GM18951 (cell line): ENCODE results near the gene PLCB1.

Experiments used
- POLR2A ChIP-seq: IDR thresholded peaks from 4 replicates; pipeline ENCODE4 v1.6.1; 2011; ENCODE audit warnings: mild to moderate bottlenecking; ENCODE audit not compliant: insufficient read length, insufficient read depth; ENCODE audit errors: extremely low read depth
- in situ Hi-C: fragments of 300-500 bp; cut with MboI; formaldehyde crosslinking; loops from one replicate; pipeline ENCODE4 v1.12.0; 2022; ENCODE audit warnings: low sequenced_read_pairs, mixed read lengths, inconsistent platforms; ENCODE audit not compliant: unreplicated experiment

Gene PLCB1

DNA sequence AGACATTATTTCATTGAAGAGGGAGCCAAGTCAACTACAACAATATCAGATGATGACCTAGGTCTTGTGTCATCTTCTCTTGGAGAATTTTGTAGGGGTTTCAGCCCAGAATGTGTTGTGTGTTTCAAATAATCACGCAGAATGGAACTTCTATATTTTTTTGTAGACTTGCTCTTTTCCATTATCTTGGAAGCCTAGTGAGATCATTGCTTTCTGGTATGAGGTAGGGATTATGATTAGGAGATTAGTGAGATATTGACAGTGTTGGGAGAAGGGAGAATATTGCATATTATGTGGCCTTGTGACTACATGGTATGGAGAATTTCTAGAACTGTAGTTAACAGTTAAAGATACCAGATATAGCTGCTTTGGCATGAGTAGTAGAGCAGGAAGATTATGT is 513.3 kb downstream of the PLCB1 start:
- no peak for TF ChIP-seq POLR2A
- in situ Hi-C loops, result no loop called here

DNA sequence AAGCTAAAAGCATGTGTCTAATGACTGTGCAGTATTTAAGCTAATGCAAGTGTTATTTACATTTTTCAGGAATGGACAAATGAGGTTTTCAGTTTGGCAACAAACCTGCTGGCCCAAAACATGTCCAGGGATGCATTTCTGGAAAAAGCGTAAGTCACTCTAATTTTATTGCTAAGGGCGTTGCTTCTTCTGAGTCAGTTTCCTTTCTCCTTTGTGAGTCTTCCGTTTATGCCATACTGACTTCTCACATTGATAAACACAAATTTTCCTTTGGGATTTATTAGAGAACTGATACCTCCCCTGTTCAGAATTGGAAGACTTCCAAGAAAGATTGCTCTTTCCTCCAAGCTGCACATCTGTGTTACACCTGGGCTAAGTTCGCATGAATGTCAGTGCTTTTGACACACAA is 514.0 kb downstream of the PLCB1 start:
- no peak for TF ChIP-seq POLR2A
- in situ Hi-C loops, result no loop called here

DNA sequence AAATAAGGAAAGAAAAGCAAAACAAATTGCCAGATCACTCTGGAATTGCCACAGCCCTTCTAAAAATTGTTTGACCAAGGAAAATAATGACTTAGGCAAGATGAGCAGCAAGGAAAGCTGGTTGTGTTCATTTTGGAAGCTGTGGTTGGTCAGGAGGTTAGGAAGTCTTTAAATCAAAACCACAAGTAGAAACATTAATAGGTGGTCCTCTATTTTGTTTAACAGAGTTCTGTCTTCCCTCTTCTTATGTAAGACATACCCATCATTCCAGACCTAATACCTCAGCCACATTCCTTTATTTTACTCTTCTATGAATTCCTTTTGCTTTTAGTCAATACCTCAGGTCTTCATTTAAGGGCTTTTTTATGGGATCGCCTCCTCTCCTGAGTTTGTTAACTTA is 514.6 kb downstream of the PLCB1 start:
- TF ChIP-seq POLR2A, result no peak
- in situ Hi-C loops, result no loop called here

DNA sequence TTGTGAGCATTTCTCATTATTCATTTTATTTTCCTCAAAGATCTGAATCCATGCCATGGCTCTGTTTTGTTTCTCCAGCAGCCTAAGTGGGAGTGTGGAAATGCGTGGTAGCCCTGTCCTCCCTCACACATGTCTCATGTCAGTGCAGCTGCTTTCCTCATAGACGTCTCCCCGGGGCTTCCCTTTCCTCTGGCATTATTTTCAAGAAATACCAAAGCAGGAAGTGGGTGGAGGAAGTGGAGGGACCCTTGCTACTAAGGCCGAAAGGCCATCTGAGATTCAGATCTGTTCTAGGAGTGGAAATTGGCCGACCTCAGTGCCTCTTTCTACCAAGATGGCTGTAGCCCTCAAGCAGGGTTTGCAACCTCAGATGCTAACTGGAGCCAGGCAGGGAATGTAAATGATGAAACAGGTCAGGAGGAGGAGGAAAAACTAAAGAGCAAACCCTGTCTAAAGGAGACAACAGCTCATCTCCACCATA is 515.9 kb downstream of the PLCB1 start:
- no peak for TF ChIP-seq POLR2A
- in situ Hi-C loops, result no loop called here

DNA sequence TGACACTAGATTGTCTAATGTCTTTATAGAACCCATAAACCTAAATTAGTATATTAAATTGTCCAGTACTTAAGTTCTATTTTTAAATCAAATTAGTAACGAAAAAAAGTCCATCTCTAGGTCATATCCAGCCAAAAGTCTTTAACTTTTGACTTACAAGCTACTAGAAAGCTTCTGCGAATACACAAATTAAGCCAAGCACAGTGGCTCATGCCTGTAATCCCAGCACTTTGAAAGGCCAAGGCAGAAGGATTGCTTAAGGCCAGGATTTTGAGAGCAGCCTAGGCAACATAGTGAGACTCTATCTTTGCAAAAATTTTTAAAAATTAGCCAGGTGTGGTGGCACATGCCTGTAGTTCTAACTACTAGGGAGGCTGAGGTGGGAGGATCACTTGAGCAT is 516.4 kb downstream of the PLCB1 start:
- no peak for TF ChIP-seq POLR2A
- in situ Hi-C loops, result no loop called here

DNA sequence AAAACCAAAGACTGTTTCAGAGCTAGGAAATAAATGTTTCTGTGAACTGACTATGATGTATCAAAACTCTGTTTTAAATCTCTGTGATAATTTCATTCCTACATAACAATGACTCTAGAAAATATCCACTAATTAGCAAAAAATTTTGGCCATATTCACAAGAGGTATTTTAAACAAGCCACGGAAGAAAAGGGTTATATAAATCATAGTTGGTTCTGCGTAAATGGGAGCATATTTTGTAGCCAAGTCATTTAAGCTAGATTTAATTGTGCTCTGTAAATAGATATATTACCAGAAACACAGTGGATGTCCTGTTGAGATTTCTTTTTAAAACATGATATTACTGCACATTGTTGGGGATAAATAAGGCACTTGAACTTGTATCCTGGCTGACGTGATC is 520.3 kb downstream of the PLCB1 start:
- in situ Hi-C loops, result no loop called here
- TF ChIP-seq POLR2A, result no peak

DNA sequence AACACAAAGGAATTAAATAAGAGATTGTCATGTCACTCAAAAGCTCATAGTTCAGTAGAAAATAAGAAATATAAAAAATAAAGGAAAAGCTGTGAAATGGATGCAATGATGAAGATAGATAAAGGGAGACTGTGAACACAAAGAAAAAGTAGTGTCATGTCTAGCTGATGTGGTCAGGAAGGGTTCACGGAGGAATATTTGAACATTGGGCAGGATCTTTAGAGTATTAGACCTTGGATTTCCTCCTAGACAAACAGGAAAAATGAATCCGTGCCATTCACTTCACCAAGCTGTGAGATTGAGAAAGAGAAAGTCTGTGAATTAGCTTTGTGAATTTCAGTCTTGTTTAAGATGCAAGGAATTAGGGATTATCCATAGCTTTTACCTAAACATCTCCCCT is 522.4 kb downstream of the PLCB1 start:
- no peak for TF ChIP-seq POLR2A
- in situ Hi-C loops, result no loop called here

DNA sequence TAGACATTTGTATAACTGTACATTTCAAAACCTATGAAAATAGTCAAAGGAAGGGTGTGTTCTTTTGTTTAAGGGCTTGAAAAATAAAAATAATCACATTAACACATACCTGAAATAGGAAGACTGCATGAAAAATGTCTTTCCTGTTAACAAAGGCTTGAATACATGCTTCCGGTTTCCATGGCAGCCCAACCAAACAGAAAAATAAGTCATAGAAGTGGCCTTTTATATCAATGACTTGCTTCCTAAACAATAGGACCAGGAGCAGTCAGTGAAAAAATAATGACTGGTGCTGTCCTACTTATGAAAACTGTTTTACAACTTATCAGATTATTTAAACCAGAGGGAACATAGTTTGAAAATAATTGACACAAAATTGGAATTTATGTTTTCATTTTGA is 524.3 kb downstream of the PLCB1 start:
- in situ Hi-C loops, result no loop called here
- TF ChIP-seq POLR2A, result no peak

DNA sequence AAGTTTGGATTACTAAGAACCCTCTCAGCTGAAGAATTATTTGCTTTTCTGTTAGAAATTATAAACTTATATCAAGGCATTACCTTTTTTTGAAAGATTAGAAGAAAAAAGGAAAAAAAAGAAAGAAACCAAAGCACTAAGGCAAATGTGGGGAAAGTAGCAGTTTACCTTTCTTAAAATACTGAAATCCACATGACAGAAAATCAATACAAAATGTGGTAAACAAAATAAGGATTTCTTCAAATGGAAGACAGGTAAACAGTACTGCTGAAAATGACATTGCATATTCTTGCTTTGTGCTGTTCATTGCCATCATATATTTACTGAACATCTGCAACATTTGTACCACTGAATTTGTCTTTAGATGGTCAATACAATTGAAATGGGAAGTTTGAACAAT is 525.6 kb downstream of the PLCB1 start:
- TF ChIP-seq POLR2A, result no peak
- in situ Hi-C loops, result no loop called here

DNA sequence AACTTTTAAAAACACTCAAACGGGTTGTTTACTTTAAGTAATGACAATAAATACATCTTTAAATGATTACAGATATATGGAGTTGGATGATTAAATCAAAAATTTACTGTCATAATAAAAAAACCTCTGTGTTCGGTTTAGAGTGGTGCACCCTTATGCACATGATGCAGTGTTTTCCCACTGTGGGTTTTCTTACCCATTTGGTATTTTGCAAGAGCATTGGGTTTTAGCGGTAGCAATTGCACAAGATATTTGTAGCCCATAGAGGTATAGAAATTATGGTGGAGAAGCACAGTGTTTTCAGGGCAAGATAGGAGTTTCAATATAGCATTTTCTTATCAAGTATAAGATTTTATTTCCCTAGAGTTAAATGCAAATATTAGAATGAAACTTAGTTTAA is 526.0 kb downstream of the PLCB1 start:
- in situ Hi-C loops, result no loop called here
- no peak for TF ChIP-seq POLR2A

DNA sequence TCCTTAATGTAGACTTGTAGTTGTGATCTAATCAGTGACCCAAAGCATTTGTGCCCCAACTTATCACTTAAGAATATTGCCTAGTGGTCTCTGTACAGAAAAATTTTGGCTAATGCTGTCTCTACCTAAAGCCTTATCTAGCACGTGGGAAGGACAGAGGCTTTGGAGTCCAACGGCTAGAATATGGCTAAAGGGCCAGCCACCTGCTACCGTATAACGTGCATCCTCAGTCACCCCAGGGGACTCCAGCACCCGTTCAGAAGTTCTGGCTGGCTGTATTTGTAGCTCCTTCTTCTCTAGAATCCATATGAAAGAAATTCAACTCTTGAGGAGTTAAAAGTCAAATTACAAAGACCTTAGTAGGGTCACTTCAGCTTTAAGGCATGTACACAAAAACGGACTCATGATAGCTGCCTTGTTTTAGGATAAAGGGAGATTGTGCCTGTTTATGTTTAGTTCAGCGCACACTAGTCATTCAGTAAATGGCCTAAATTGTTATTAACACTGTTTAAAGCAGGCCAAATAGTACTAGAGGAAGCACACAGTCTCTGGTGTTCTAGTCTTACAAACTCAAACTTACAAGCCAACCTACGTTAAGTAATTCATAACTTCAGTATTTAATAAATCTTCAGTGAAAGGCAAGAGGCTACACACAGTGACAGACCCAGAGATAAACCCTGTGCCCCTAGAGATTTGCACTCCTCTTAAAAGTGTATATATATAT is 529.3 kb downstream of the PLCB1 start:
- in situ Hi-C loops, result no loop called here
- TF ChIP-seq POLR2A, result no peak

DNA sequence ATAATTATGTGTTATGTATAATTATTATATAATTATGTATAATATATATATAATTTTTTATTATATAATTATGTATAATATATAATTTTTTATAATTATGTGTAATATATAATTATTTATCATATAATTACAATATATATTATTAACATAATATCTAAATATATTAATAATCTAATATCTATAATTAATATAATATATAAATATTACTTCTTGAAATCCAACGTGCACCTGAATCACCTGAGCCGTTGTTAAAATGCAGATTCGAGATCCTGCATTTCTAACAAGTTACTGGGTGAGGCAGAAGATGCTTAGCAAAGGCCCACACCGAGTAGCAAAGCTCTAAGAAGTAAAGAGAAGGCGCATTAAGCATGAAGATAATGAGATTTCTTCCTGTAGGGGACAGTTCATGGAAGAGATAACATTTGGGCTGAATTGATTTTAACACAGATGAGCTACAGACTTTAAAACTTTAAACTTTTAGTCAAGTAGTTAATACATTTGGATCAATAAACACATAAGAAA is 530.4 kb downstream of the PLCB1 start:
- in situ Hi-C loops, result no loop called here
- TF ChIP-seq POLR2A, result no peak

DNA sequence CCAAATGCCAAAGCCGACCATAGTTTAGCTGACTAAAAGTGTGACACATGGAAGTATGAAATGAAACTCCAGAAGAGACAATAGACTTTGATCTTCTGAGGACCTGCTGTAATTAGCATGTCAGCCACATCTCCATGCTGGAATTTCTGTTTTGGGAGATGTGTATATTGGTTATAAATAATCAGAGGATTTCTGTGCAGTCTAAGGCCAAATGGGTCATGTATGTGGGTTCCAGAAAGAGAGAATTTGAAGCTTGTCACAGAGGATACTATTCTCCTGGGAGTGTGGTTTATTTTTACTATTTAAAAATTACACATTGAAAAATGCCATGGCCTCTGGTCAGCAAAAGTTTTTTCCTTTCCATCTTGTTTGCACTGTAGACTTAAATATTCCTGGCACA is 531.4 kb downstream of the PLCB1 start:
- no peak for TF ChIP-seq POLR2A
- in situ Hi-C loops, result no loop called here

DNA sequence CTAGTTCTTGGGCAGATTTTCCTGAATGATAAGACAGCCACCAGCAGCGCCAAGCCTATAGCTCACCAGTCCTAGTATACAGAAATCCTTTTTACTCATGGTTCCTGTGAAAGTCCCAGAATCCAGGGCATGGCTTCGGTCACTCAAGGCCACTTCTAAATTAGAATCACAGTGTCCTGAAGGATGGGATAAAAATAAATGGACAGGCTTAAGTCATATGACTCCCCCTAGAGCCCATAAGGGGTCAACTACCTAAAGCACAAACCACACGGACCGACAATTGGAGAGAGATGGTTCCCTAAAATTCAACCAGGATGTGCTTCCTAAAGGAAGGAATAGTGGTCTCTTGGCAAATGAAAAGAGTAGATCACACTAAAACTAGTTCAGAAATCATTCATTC is 532.7 kb downstream of the PLCB1 start:
- TF ChIP-seq POLR2A, result no peak
- in situ Hi-C loops, result no loop called here
